Stimulated activated CD8-positive, alpha-beta memory T cell treated with anti-CD3 and anti-CD28 coated beads, Interleukin-7, amount 100 ng/mL, for 1 hour (primary cell): ENCODE measurements around the gene CERS1.

ENCODE experiments used
- DNase-seq, 2 donors: peaks; one replicate each; pipeline ENCODE4 v3.0.0-alpha.2; 2020; ENCODE audit warnings: low read depth in 2 of 2

Gene CERS1

DNA sequence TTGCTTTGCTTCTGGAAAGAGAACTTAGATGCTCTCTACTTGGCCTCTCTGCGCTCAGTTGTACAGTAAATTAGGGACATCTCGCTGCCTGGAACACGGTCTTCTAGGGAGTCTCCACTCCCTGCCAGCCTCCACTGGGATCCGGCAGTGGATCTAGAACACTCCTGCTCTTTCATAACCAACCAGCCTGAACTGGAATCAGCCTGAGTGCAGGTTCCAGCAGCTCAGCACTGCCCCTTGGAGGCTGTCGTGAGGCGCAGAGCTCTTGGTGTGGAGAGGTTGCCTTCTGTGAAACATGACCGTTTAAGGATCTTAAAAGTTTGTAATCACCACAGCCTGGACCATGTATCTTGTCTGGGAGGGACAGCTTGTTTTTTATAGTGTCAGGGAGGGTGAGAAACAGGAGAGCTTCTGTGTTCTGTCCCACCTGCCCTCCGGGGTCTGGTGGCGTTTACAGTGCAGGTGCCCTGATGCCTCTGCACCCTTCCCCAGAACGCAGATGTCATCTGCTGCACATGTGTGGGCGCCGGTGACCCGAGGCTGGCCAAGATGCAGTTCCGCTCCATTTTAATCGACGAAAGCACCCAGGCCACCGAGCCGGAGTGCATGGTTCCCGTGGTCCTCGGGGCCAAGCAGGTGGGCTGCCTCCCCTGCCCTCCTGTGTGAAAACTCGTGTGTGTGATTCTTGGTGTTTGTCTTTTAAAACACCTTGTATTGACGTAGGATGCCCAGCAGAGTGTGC is 39.4 kb downstream of the CERS1 start:
- DNase-seq: no peak

- no peak for DNase-seq
These were observed 40.1 kb downstream of the CERS1 start for GRCh38 chr19:18855647-18856384.

- DNase-seq: no peak
These were observed 41.0 kb downstream of the CERS1 start for GRCh38 chr19:18854982-18855381.

DNA sequence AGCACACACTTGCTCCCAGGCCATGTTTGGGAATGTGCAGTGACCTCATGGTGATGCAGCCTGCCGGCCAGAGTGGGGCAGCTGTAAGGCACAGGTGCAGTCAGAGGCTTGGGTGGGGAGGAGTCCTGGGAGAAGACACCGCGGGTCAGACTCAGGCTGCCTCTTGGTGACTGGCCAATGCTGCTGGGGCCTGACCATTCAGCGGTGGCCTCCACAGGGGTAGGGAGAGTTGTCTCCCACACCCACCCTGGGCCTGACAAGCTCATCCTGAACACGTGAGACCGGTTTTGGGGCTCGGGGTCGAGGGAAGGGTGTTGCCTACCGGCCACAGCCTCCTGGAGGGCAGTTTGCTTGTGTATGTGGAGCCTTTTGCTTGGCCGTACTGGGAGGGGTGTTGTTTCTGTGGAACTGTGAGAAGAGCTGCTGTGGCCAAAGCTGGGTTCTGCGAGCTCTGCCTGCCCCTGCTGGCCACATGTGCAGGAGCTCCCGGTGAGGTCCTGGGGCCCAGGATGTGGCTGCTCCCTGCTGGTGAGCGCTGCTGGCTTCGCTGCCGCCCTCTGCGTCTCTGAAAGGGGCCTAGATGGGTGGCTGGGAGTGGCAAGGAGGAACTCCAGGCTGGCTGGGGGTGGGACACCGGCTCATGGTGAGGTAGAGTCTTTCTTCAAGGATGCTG is 42.1 kb downstream of the CERS1 start:
- no peak for DNase-seq

GRCh38 chr19:18852648-18853047 is 43.3 kb downstream of the CERS1 start:
- no peak for DNase-seq

DNA sequence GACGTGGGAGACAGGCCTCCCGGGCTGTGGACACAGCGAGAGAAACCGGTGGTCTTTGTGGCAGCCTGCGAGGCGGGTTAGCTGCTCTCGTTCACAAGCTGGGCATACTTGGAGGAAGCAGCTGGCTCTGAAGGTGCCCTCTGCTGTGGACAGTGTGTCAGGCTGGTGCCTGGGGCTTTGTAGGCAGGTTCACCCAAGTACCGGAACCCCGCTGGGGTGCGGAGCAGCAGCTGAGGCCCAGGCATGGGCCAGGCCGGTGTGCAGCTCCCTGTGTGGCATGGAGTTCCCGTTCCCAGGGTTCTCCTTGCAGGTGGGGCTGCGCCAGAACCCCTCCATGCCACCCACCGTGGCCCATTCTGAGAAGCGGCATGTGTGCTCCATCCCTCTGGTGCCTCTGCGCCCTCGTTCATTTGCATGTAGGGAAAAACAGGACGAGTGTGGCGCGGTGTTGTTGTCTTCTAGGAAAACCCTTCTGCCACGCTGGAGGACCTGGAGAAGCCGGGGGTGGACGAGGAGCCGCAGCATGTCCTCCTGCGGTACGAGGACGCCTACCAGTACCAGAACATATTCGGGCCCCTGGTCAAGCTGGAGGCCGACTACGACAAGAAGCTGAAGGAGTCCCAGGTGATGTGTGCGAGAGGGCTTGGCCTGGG is 44.2 kb downstream of the CERS1 start:
- no peak for DNase-seq

DNA sequence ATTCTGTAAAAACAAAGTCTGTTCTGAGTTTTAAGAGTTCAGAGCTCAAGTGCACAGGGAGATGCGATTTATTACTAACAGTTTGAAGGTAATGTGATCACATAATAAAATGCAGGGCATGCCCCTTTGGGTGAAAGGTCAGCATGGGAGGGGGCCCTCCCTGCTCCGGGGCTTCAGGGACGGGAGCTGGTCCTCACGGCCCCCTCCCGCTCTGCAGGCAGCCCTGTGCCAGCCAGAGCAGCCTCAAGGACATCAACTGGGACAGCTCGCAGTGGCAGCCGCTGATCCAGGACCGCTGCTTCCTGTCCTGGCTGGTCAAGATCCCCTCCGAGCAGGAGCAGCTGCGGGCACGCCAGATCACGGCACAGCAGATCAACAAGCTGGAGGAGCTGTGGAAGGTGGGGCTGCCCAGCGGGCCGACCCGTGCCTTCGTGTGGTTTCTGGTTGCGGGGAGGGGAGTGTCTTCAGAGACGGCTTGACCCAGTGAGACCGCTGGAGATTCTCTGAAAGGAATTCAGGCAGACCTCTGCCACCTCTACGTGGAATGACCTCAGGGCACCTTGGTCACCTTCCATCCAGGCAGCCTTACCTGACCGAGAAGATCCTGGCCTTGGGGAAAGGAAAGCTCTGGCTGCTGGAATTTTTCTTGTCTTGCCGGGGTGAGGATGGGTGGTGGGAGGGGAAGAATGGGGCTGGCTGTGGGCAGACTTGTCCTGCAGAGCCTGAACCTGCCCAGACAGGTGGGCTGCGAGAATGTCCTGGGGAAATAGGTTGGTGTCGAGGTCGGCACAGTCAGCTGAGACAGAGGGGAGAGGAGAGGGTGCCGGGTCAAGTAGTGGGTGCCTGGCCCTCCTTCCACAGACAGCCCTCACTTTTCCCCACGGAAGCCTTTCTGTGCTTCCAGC is 45.2 kb downstream of the CERS1 start:
- DNase-seq: no peak

GRCh38 chr19:18849838-18850400 is 46.0 kb downstream of the CERS1 start:
- DNase-seq: no peak

DNA sequence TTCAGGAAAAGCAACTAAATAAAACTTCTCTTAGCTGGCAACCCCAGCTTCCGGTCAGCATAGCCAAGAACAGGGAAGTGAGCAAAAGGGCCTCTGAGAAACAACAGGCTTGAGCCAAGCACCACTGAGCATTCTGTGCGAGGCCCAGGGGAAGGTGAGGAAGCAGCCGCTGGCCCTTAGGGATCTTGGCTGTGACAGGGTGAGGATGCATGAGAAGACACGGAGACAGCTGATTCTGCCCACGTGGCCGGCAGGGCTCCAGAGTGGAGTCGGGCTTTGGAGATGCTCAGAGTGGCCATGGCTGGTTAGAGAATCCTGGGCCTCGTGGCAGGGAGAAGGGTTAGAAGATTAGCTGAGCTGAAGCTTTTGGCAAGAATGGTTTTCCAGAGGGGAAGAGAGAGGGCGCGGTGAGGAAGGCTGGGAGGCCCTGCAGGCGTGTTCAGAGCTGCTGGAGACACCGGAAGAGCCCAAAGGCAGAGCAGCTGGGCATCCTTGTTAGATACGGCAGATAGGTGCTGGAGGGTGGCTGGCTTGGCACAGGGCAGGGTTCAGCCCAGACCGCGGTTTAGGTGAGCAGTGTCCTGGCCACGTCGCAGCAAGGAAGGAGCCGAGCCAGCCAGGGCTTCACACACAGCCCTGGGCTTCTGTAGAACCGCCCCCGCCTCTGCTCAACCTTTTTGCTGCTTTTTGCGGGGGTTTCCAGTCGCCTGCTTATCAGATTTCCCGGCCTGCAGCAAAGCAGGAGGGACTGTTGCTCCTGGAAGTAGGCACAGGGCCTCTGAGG is 46.9 kb downstream of the CERS1 start:
- no peak for DNase-seq

DNA sequence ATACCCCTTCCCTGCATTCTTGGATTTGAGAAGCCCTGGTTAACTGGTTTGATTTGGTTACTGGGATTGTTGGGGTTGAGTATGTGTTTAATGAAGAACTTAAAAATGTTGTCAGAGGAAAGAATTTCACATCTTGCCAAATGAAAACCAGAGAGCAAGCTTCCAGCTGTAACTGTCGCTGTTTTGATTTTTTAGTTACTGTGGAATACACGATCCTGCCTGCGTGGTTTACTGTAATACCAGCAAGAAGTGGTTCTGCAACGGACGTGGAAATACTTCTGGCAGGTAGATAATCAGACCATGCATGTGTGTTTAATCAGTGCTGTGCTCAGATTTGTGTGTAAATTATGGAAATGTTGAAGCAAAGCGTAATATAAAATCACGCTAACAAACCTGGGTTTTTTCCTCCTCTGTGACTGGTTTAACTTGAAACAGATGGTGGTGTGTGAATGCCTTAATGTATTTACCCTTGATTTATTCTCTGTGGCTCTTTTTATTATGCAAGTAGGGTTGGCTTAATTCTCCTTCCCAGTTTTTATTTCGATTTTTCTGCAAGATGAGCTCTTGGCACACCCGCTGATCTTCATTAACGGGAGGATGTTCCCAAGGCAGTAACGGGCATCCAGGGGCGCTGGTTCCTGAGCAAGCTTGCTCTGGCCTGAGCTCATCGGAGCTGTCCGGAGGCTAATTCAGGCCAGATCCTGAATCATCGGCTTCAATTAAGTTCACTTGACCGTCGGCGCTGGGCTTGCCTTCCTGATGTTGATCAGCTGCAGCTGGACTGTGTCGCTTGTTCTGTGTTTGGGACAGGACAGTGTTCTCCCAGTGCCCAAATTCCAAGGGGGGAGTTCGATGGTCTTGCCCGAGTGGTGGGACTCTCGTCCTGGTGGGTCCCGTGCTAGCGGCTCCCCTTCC is 48.2 kb downstream of the CERS1 start:
- DNase-seq: no peak

- DNase-seq: peak; percentile 36 to 53
These were observed 49.0 kb downstream of the CERS1 start for GRCh38 chr19:18846862-18847548.

- no peak for DNase-seq
These were observed 50.0 kb downstream of the CERS1 start for GRCh38 chr19:18845961-18846360.

DNA sequence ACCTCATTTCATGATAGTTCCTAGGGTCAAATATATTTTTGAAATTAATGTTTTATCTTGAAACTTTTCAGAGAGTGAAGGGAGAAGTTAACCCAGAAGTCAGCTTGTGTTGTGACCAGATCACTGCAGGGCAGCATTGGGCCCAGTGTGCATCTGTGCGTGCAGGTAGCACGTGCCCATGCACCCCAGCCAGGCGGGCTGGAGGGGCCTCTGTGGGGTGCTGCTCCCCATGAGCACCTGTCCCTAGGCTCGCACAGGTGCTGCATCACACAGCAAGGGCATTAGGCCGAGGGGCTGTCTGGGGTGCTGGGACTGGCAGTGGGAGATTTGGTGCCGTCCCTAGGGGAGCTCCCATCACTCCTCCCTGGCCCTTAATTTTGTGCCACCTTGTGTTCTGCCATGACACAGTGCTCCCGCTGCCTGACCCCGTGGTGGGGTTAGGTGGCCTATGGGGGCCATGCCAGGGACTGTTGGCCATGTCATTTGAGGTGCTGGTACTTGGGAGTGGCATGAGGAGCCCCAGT is 51.1 kb downstream of the CERS1 start:
- no peak for DNase-seq

- DNase-seq: no peak
These were observed 52.0 kb downstream of the CERS1 start for GRCh38 chr19:18843960-18844359.

DNA sequence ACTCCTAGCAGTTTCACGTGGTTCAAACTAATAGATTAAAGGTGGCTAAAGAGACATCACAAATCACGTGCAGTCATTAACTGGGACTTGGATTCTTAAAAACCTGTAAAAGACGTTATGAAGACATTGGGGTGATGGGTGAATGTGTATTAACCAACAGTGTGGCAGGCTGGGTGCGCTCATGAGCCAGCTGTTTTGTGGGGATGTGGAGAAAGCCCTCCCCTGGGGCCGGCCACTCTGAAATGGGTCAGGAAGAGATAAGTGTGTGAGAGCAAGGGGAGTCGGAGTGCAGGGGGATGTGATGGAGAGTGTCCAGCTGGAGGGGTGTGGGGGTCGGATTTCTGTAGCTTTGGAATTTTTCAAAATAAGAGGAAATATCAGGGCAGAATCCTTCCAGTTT is 53.8 kb downstream of the CERS1 start:
- DNase-seq: no peak

DNA sequence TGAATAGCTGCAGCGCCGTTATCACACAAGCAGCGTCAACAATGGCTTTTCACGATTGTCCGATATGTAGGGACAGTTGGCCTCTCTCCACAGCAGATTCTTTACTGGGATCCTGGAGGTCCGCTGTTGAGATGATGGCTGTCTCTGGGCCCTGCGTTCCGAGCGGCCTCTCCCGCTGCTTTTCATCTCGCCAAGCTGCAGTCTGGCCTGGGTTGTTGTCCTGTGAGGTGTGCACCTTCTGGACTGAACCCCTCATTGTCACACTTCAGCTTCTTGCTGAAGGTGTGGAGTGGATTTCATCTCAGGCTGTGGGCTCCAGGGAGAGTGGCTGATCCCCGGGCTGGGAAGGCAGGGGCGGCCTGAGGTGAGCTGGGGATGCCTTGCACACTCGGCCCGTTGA is 54.6 kb downstream of the CERS1 start:
- DNase-seq: no peak

GRCh38 chr19:18840288-18841267 is 55.4 kb downstream of the CERS1 start:
- DNase-seq: no peak
